ENCODE measurements around the gene RAP1A.
"Not testable (repeated sequence)": the region's sequence is repeated elsewhere in the genome, so short reads cannot be mapped to it uniquely, and the experiment has no call there.

Gene RAP1A

DNA sequence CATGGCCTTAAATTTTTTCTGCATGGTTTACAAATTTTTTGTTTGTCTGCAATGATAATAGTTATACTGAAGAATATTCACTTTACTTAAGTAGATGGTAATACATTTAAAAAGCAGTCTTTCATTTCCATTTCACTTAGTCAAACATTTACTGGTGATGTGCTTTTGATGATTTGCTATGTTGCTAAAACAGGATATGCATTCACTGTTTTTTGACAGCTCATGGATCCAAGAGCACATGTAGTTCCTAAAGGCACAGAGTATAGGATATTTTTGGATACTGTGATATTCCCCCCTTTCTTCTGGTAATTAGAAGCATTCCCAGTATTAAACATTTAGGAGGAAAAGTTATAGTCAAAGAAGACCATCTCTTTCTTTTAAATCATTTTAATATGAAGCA is 45.9 kb downstream of the RAP1A start:
- DNase-seq (ENCODE audit: low read depth), result no peak

DNA sequence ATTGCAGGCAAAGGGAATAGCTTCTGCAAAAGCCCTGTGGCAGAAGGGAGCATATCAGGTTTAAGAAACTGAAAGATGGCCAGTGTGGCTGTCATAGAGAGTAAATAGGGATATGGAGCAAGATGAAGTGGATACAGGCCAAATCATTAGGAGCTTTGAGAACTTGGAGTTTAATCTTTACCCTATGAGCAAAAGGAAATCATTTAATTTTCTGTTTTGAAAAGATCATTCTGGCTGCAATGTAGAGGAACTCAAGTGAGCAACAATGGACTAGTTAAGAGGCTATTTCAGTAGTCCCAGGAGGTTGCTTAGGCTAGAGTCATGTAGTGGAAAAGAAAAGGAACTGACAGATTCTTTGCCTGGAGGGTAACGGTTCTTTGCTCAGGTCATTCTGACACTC is 47.2 kb downstream of the RAP1A start:
- no peak for DNase-seq (ENCODE audit: low read depth)

DNA sequence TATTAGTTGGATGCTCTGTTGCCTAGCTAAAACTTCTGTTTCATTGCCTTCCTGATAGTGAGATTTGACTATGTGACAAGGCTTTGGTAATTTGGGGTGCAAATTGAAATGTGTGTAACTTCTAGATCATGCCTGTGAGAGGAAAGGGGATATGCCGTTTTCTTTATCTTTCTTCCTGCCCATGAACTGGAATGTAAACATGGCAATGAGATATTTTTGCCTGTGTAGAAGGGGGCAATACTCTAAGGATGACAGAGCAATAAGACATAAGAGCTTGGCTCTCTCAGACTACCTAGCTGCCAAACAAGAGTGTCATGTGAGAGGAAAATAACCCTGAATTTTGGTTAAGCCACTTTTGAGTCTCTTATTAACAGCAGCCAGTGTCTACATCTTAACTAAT is 49.7 kb downstream of the RAP1A start:
- no peak for DNase-seq (ENCODE audit: low read depth)

DNA sequence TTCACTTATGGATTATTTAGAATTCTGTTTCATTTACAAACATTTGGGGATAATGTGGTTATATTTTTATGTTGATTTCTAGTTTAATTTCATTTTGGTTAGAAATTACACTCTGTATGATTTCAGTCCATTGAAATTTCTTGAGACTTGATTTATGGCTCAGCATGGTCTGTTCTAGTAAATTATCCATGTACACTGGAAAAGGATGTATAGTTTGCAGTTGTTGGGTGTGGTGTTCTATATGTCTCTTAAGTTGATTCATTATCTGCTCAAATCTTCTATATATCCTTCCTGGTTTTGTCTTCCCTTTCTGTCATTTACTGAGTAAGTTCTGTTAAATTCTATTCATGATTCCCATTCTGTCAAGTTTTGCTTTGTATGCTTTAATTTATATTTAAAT is 52.3 kb downstream of the RAP1A start:
- DNase-seq (ENCODE audit: low read depth), result no peak

DNA sequence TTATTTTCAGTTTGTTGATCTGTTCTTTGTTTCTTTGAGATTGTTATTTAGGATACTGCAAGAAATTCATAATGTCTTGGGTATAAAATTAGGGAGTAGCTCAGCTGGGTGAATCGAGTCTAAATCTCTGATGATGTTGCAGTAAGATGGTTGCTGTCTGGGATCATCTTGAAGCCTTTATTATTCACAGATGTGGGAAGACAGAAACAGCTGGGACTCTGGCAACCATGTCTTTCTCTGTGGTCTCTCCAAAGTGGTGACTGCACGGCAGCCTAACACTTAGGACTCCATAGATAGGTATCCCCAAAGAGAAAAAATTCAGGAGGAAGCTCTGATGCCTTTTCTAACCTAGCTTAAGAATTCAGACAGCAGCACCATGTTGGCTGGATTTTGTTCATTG is 52.7 kb downstream of the RAP1A start:
- DNase-seq (ENCODE audit: low read depth), result no peak

DNA sequence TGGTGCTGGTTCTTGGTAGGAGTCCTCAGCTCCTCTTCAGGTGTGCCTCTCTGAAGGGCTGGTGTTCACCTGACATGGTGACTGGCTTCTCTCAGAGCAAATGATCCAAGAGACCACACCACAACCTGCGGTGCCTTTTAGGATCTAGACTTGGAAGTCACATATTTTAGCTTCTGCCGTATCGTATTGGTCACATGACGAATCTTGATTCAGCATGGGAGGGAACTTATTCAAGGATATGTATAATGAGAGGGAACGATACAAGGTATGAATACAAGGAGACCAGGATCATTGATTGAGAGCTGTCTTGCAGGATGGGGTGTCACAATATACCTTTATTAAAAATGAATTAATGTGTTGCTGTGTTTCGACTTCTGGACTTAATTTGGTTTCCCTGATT is 58.0 kb downstream of the RAP1A start:
- no peak for DNase-seq (ENCODE audit: low read depth)

DNA sequence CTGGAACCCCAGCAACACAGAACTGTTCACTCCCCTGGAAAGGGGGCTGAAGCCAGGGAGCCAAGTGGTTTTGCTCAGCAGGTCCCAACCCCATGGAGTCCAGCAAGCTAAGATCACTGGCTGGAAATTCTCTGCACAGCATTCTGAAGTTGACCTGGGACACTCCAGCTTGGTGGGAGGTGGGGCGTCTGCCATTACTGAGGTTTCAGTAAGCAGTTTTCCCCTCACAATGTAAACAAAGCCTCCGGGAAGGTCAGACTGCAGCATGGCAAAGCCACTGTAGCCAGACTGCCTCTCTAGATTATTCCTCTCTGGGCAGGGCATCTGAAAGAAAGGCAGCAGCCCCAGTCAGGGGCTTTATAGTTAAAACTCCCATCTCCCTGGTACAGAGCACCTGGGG is 60.0 kb downstream of the RAP1A start:
- no peak for DNase-seq (ENCODE audit: low read depth)

DNA sequence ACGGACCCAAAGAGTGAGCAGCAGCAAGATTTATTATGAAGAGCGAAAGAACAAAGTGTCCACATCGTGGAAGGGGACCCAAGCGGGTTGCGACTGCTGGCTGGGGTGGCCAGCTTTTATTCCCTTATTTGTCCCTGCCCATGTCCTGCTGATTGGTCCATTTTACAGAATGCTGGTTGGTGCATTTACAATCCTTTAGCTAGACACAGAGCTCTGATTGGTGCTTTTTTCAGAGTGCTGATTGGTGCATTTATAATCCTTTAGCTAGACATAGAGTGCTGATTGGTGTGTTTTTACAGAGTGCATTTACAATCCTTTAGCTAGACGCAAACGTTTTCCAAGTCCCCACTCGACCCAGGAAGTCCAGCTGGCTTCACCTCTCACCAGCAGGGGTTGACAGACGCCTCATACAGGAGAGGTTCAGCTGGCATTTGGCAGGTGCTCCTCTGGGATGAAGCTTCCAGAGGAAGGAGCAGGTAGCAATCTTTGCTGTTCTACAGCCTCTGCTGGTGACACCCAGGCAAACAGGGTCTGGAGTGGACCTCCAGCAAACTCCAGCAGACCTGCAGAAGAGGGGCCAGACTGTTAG is 60.7 kb downstream of the RAP1A start:
- DNase-seq (ENCODE audit: low read depth), result not testable (repeated sequence)

DNA sequence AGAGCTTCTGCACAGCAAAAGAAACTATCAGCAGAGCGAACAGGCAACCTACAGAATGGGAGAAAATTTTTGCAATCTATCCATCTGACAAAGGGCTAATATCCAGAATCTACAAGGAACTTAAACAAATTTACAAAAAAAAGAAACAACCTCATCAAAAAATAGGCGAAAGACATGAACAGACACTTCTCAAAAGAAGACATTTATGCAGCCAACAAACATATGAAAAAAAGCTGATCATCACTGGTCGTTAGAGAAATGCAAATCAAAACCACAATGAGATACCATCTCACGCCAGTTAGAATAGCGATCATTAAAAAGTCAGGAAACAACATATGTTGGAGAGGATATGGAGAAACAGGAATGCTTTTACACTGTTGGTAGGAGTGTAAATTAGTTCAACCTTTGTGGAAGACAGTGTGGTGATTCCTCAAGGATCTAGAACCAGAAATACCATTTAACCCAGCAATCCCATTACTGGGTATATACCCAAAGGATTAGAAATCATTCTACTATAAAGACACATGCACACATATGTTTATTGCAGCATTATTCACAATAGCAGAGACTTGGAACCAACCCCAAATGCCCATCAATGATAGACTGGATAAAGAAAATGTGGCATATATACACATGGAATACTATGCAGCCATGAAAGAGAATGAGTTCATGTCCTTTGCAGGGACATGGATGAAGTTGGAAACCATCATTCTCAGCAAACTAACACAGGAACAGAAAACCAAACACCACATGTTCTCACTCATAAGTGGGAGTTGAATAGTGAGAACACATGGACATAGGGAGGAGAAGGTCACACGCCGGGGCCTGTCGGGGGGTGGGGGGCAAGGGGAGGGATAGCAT is 65.9 kb downstream of the RAP1A start:
- not testable (repeated sequence) for DNase-seq (ENCODE audit: low read depth)

DNA sequence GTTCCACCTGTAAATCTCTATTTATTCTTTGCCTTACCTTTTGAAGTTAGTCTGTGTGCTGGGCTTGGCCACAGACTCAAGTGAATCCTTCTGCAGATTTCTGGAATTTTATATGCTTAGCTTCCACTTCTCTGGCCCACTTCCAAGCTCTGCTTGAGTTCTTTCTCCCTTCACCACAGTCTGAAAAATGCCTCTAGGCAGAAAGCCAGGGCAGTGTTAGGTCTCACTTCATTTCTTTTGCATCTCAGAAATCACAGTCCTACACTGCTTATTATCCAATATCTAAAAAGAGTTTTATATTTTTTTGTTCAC is 70.7 kb downstream of the RAP1A start:
- DNase-seq (ENCODE audit: low read depth), result no peak

DNA sequence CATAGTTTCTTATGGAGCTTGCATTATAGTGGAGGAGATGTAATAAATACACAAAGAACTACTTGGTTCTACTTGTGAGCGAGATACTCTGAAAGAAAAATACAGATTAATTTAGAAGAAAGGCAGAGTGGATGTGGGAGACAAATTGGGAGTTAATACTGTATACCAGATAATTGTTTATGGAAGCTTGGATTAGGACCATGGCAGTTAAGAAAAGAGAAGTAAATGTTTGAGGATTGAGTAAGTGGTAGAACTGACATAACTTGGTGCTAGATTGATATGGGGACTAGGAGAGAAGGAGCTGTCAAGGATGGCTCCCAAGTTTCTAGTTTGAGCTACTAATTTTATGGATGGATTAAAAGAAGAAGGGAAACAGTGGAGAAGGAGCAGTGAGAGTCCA is 72.3 kb downstream of the RAP1A start:
- no peak for DNase-seq (ENCODE audit: low read depth)

DNA sequence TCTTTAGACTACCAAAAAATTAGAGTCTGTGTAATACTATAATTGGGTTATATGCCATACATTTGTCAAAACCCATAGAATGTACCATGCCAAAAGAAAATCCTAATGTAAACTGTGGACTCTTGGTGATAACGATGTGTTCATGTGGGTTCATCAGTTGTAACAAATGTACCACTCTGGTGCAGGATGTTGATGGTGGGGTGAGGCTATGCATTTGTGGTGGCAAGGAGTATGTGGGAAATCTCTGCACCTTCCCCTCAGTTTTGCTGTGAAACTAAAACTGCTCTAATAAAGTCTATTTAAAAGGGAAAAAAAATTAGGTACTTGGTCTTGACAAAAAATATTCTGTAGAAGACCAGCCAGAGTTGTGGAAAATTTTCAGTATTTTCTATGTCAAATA is 76.2 kb downstream of the RAP1A start:
- no peak for DNase-seq (ENCODE audit: low read depth)

DNA sequence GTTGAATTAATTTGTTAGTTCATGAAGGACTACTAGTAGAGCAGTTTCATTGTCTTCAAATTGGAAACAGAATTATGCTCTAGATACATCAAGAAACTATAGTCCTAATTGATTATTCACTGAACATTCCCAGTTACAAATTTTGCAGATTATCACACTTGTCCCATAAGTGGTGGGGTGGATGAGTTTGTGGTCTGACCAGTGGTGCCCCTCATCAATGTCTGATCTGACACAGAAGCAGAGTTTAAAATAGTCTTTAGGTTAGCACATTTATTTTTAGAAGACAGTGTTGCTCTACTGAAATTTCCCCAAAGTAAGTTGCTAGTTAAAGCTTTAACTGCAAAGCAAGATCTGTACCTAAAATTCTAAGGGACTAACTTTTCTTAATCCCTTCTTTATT is 76.7 kb downstream of the RAP1A start:
- no peak for DNase-seq (ENCODE audit: low read depth)

DNA sequence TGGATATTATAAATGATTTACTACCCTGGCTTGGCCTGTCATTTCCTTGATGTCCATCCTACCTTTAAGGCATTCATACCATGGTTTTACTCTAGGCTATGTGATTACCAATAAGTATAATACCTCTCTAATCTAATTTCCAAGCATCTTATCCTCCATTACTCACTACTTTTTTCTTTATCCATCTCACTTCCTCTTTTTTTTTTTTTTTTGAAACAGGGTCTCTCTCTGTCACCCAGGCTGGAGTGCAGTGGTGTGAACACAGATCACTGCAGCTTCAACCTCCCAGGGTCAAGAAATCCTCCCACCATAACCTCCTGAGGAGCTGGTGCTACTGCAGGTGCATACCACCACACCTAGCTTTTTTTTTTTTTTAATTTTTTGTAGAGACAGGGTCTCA is 79.7 kb downstream of the RAP1A start:
- no peak for DNase-seq (ENCODE audit: low read depth)

DNA sequence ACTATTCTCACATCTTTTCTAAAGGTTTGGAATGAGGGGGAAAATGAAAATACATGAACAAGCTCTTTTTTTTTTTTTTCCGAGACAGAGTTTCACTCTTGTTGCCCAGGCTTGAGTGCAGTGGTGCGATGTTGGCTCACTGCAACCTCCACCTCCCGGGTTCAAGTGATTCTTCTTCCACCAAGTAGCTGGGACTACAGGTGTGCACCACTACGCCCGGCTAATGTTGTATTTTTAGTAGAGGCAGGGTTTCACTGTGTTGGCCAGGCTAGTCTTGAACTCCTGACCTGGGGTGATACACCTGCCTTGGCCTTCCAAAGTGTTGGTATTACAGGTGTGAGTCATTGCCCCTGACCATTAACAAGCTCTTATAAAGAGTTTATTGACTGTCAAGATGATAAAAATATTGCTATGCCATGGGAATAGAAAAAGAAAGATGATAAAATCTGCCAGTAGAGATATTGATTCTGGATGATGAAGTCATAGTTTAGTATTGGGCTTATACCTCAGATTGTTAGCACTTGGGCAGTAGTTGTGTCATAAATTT is 83.0 kb downstream of the RAP1A start:
- DNase-seq (ENCODE audit: low read depth), result no peak

DNA sequence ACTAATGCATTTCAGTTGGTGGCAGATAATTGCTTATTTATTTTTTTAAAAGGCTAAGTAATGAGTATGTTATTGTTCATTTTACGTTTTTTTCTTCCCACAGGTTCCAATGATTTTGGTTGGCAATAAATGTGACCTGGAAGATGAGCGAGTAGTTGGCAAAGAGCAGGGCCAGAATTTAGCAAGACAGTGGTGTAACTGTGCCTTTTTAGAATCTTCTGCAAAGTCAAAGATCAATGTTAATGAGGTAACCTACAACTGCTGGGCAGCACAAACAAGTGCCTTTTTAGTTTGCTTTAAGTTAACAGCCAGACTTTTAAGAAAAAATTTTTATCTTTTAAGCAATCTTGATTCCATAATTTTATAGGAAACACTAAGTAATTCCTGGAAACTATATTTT is 84.7 kb downstream of the RAP1A start:
- no peak for DNase-seq (ENCODE audit: low read depth)

DNA sequence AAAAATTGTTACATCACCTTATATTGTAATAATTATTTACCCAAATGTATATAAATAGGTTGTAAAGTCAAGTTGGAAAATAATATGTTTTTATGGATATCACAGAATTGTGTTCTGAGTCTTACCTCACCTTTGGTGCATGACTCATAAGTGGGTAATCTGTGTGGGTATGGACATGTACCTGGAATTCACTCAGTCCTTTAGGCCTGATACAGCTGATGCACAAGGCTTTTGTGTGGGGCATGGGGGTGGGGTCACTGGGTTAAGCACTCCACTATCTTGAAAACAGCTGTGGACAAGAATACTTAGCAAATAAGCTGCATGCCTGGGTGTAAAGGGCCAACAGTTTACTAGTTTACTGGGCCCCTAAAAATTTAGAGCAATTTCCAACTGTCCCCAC is 85.2 kb downstream of the RAP1A start:
- no peak for DNase-seq (ENCODE audit: low read depth)

DNA sequence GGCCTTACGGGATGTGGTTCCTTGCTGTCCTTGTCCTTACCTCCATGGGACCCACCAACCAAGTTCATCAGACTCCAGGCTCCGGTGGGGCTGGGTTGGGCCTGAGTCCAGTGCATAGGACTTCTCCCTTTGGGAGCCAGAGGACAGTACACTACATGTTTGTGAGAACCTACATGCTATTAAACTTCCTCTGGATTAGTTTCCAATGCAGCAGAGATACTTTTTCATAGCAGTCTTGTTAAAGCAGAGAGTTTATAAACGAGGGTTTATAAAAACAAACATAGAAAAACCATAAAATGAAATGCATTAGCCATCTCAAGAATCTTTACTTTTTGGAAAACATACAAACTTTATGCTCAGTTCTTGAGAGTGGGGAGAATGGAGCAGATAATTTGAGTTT is 86.3 kb downstream of the RAP1A start:
- DNase-seq (ENCODE audit: low read depth), result no peak

DNA sequence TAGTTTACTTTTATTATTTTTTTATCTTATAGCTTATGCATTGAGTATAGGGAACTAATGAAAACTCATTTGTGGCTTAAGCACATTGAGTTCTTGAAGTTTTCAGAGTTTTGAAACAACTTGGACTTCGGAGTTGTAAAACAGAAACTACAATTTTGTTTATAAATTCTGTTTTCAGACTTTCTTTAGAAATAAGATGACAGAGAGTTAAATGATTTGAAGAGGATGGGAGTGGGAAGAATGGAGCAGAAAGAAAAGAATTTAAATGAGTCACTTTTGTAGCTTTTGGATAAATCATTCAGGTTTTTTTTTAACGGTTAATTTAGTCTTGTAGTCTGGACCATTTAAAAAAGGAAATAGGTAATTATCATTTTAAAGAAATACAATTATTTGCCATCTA is 87.3 kb downstream of the RAP1A start:
- DNase-seq (ENCODE audit: low read depth), result no peak

DNA sequence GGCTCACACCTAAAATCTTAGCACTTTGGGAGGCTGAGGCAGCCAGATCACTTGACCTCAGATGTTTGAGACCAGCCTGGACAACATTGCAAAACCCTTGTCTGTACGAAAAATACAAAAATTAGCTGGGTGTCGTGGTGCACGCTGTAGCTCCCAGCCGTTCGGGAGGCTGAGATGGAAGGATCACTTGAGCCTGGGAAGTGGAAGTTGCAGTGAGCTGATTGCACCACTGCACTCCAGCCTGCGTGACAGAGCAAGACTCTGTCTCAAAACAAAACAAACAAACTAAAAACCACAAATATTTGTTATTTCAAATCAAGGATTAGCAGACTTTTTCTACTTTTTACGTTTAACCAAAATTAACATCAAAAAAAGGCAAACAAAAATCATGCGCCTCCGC is 88.3 kb downstream of the RAP1A start:
- DNase-seq (ENCODE audit: low read depth), result no peak

DNA sequence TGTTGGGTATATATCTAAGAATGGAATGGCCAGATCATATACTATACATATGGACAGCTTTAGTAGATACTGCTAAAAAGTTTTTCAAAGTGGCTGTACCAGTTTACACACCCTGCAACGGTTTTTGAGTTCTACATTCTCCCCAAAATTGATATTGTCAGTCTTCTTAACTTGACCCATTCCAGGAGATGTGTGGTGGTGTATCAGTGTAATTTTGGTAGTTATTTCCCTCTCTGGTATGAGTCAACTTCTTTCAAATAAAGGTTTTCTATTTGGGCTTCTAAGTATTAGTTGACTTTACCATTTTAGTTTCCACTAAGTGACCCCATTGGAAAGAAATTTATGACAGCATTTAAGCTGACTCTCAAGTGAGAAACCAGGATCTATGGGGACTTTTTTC is 90.4 kb downstream of the RAP1A start:
- no peak for DNase-seq (ENCODE audit: low read depth)

DNA sequence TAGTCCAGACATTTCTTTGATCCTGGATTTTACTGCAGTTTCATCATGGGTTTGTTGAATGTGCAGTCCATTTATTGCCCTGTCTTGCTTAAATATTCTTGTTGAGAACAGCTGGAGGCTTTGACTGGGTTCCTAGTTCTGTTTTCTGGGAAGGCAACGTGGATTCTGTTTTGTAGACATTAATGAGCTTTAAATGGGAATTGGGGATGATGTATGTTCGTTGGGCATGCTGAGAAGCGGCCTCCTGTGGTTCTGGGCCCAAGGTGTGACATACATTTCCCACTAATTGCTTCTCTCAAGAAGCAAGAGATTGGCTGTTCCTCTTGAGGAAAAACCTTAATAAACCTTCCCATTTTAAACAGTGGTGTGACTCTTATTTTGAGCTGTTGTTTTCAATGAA is 96.7 kb downstream of the RAP1A start:
- DNase-seq (ENCODE audit: low read depth), result no peak

DNA sequence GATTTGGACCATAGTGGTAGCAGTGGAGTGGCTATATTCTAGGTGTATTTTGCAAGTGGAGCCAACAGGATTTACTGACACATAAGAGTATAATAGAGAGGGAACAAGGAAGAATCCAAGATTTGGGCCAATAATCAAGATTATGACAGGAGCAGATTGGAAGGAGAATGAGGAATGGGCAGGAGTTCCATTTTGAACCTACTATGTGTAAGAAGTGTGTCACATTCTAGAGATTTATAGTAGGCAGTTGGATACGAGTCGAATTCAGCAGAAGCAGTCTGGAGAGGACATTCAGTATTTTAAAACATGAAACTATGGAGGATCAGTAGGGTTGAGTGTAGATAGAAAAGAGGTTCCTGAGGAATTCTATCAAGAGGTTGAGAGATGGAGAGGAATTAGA is 97.9 kb downstream of the RAP1A start:
- DNase-seq (ENCODE audit: low read depth), result no peak

DNA sequence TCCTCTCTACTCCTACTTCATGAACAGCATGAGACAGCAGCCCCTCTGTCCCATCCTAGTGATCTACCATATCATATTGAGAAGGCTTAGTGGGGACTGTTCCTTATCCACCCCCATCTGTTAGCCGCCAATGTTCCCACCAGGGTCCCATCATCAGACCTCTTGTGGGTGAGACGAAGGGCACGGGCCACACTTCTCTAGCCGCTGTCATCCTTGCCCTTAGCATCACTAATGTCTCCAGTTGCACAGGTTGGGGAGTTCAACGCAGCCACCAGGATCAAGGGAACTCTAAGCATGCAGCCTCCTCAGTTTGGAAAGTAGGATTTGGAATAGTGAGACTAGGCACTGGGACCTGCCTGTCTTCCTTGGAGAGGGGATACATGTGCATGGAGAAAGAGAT is 99.5 kb downstream of the RAP1A start:
- DNase-seq (ENCODE audit: low read depth), result no peak
